GM18867 (cell line): ENCODE measurements around the gene SPRED2.

Source experiments
- ATAC-seq: cut with Tn5 transposase; IDR thresholded peaks from one replicate; pipeline ENCODE4 v1.9.1; 2021; ENCODE audit warnings: mild to moderate bottlenecking, moderate library complexity; ENCODE audit not compliant: unreplicated experiment

Gene SPRED2

GRCh38 chr2:65432227-65433190, at the start of gene SPRED2:
Gene SPRED2 (minus strand): TSS chr2:65432599. CDS start chr2:65431987, 612 bp downstream.
- ATAC-seq: peak; percentile 25

DNA sequence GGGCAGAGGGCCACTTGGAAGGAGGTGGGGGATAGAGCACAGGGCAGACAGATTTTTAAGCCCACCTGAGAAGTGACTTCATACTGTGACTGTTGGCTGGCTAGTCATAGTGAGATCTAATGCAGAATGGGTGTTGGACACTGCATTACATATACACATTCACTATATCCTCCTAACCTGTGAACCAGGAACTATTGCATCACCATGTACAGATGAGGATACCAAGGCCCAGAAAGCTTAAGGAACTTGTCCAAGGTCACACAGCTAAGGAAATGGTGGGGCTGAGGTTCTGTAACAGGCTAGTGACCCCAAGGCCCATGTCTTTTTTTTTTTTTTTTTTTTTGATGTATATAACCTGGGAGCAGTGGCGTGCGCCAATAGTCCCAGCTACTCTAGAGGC, 49.6 kb upstream of the SPRED2 start:
- no peak for ATAC-seq

GRCh38 chr2:65479524-65479923, 47.1 kb upstream of the SPRED2 start:
- ATAC-seq: no peak

DNA sequence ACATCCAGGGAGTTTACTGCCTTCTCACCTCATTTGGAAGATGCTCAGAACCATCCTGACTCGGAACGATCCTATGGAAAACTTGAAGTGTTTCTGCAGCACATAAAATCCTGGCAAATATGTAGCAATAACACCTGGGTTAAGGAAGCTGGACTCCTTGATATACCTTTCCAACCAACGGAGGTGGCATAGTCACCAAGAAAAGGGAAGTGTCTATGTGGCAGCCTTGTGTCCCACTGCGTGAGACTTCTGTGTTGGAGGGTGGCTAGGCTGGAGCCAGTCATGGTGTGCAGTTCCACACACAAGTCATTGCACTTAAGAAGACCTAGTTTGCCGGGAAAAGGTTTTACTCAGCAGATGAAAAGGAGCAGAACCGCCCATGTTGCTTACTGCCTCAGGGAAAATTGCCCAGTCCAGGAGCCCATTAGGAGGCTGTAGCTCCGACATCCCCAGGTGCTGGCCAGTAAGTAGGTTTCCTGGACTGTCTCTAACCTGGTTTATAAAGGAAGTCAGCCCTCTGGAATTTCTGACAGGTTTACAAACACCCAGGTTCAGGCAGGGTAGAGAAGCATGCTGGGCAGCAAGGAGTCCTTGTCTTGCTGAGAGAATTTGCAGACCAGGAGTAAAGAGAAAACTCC, 46.2 kb upstream of the SPRED2 start:
- ATAC-seq: no peak

GRCh38 chr2:65477590-65477989, 45.2 kb upstream of the SPRED2 start:
- no peak for ATAC-seq

DNA sequence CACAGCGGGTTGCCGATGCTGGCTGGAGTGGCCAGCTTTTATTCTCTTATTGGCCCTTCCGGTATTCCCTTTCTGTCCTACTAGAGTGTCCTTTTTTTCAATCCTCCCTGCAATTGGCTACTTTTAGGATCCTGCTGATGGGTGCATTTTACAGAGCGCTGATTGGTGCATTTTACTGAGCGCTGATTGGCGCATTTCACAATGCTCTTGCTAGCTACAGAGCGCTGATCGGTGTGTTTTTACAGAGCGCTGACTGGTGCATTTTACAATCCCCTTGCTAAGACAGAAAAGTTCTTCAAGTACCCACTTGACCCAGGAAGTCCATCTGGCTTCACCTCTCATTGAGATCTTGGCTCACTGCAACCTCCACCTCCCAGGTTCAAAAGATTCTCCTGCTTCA, 44.4 kb upstream of the SPRED2 start:
- no peak for ATAC-seq

- ATAC-seq: no peak
Measured at GRCh38 chr2:65475000-65475399, 42.6 kb upstream of the SPRED2 start.

- ATAC-seq: no peak
Measured at GRCh38 chr2:65473045-65473444, 40.6 kb upstream of the SPRED2 start.

DNA sequence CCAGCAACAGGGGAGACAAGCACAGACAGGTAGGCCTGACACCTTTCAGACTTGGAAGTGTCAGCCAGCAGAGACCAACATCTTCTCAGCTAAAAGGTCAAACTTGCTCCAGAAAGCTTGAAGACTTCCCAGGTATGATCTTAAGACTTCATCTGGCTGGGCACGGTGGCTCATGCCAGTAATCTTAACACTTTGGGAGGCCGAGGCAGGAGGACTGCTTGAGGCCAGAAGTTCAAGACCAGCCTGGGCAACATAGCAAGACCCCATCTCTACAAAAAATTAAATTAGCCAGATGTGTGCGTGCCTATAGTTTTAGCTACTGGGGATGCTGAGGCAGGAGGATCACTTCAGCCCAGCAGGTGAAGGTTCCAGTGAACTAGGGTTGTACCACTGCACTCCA, 39.0 kb upstream of the SPRED2 start:
- no peak for ATAC-seq

DNA sequence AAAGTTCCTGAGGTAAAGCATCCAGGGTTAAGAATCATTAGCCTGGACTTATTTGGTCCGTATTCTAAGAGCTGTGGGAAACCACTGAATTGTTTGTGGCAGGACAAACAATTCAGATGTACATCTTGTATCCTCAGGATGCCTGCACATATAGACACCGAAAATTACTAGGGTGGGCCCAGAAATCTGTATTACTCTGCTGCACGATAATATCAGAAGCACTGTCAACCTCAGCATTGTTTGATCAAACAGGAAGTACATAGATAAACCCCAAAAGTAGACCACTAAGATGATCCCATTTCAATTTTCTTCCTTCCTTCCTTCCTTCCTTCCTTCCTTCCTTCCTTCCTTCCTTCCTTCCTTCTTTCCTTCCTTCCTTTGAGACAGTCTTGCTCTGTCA, 34.2 kb upstream of the SPRED2 start:
- no peak for ATAC-seq

GRCh38 chr2:65465857-65466256, 33.5 kb upstream of the SPRED2 start:
- ATAC-seq: no peak

GRCh38 chr2:65465124-65465523, 32.7 kb upstream of the SPRED2 start:
- no peak for ATAC-seq

DNA sequence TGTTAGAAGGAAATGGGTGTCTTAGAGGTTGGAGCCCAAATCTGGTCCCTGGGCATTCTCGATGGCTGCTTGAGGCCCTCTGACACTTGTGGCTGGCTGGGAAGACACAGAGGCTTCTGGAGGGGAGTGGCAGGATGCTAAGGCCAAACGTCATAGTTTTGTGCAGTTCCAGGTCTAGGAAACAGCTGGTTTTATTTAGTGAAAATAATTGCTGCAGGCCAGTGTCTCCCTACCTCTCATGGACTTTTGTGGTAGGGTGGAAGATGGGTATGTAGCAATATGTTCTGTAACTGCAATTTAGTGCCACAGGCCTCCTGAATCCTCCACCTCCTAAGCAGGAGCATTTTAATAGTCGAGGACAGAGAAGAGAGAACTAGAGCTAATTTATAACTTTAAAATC, 32.2 kb upstream of the SPRED2 start:
- ATAC-seq: no peak

GRCh38 chr2:65458999-65459398, 26.6 kb upstream of the SPRED2 start:
- no peak for ATAC-seq

DNA sequence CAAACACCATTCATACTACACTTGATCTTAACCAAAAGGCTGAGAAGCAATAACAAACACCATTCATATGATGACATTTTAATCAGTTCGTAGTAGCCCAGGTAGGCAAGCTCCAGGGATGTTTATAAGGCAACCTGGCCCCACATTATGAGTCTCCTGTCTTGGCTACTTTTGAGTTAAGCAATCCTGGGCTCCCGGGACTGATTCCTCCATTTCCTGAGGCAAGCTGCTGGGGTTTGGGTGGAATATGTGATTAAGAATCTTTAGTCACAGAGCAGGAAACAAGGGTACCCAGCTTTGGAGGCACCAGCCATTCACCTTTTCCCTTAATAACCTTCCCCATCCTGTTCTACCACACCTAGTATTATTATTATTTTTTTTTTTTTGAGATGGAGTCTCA, 24.5 kb upstream of the SPRED2 start:
- ATAC-seq: no peak

- no peak for ATAC-seq
Measured at GRCh38 chr2:65456064-65456463, 23.7 kb upstream of the SPRED2 start.

- ATAC-seq: no peak
Measured at GRCh38 chr2:65453916-65454315, 21.5 kb upstream of the SPRED2 start.

DNA sequence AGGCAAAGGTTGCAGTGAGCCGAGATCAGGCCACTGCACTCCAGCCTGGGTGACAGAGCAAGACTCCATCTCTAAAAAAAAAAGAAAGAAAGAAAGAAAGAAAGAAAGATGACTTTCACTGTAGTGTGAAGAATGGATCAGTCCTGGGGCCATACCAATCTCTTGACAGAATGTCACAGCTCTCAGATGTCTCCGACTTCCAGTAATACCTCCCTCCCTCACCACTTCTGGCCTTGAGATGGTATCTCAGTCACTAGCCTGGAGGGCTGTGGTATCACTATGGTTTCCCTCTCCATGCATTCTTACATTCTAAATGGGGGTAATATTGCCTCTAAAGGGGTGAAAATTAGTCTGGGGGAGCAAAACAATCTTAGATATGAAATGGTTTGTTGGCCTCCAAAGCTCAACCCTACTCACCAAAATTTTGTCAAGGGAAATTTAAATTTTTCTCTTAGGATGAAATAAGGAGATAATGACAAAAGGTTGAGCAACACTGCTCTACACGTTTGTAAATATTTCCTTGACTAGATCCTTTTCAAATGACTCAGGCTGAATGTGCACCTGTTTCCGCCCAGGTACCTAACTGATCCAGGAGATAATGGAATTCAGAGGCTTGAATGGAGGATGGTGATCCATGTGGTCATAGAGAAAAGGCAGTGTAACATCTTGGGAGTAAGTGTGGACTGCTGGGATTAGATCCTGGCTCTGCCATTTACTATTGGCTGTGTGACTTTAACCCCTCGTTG, 19.9 kb upstream of the SPRED2 start:
- ATAC-seq: no peak

DNA sequence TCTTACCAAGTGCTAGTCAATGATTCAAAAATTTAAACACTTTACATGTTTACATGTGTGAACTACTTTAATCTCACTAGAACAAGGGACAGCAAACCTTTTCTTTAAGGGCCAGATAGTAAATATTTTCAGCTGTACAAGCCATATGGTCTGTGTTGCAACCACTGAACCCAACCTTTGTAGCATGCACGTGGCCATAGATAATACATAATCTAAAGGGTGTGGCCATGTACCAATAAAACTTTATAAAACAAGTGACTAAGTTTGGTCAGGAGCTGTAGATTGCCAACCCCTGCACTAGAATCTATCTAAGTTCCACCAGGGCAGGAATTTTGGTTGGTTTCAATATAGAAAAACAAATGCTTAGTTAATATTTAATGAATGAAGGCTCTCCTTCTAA, 18.4 kb upstream of the SPRED2 start:
- no peak for ATAC-seq

DNA sequence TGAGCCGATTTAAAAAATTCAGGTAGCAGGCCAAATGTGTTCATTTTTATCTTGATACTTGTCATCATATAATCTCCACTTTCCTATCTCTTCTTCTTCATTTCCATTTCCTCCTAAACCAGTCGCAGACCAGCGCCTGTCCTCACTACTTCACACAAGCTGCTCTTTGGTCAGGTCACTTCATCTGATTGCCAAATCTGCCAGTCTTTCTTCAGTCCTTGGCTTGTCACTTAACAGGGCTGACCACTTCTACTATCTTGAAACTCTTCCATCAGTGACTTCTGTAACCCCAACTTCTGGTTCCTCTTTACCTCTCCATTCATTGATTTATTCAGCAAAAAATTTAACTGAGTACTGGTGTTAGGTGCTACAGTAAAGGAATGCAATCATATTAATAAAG, 18.0 kb upstream of the SPRED2 start:
- ATAC-seq: no peak

GRCh38 chr2:65443509-65444186, 11.2 kb upstream of the SPRED2 start:
- no peak for ATAC-seq
